Measurements from ENCODE around the gene PDE6A. TPM values are rescaled to one million over a fixed set of nuclear protein-coding genes. Genes with fewer than 3 reads are reported as not detected.
"Not testable (repeated sequence)": the region's sequence is repeated elsewhere in the genome, so short reads cannot be mapped to it uniquely, and the experiment has no call there.

The PDE6A gene
- polyA plus RNA-seq, 4 donors, result 0.09 to 0.13 (median 0.11) TPM

GRCh38 chr5:149898811-149899210 is 45.8 kb downstream of the PDE6A start:
- no peak for DNase-seq (ENCODE audit: low read depth in 4 of 4, low spot score in 3 of 4)

GRCh38 chr5:149895416-149896345 is 48.9 kb downstream of the PDE6A start:
- DNase-seq (ENCODE audit: low read depth in 4 of 4, low spot score in 3 of 4), result no peak

- DNase-seq (ENCODE audit: low read depth in 4 of 4, low spot score in 3 of 4), result no peak
Observed at GRCh38 chr5:149894237-149894636, 50.4 kb downstream of the PDE6A start.

- no peak for DNase-seq (ENCODE audit: low read depth in 4 of 4, low spot score in 3 of 4)
Observed at GRCh38 chr5:149893403-149893931, 51.1 kb downstream of the PDE6A start.

GRCh38 chr5:149892594-149892993 is 52.0 kb downstream of the PDE6A start:
- no peak for DNase-seq (ENCODE audit: low read depth in 4 of 4, low spot score in 3 of 4)

- DNase-seq (ENCODE audit: low read depth in 4 of 4, low spot score in 3 of 4), result no peak
Observed at GRCh38 chr5:149888280-149888679, 56.3 kb downstream of the PDE6A start.

- peak in 3 of 4 donors; percentile 25 to 43 (median 39) for DNase-seq (ENCODE audit: low read depth in 4 of 4, low spot score in 3 of 4)
Observed at GRCh38 chr5:149887622-149888183, 56.9 kb downstream of the PDE6A start.

GRCh38 chr5:149886692-149887470 is 57.7 kb downstream of the PDE6A start:
- no peak for DNase-seq (ENCODE audit: low read depth in 4 of 4, low spot score in 3 of 4)

GRCh38 chr5:149886060-149886459 is 58.5 kb downstream of the PDE6A start:
- no peak for DNase-seq (ENCODE audit: low read depth in 4 of 4, low spot score in 3 of 4)

- no peak for DNase-seq (ENCODE audit: low read depth in 4 of 4, low spot score in 3 of 4)
Observed at GRCh38 chr5:149885513-149885912, 59.1 kb downstream of the PDE6A start.

GRCh38 chr5:149883550-149883949 is 61.0 kb downstream of the PDE6A start:
- no peak for DNase-seq (ENCODE audit: low read depth in 4 of 4, low spot score in 3 of 4)

GRCh38 chr5:149882633-149883032 is 62.0 kb downstream of the PDE6A start:
- not testable (repeated sequence) for DNase-seq (ENCODE audit: low read depth in 4 of 4, low spot score in 3 of 4)

GRCh38 chr5:149881874-149882273 is 62.7 kb downstream of the PDE6A start:
- no peak for DNase-seq (ENCODE audit: low read depth in 4 of 4, low spot score in 3 of 4)

GRCh38 chr5:149881069-149881622 is 63.4 kb downstream of the PDE6A start:
- no peak for DNase-seq (ENCODE audit: low read depth in 4 of 4, low spot score in 3 of 4)

- DNase-seq (ENCODE audit: low read depth in 4 of 4, low spot score in 3 of 4), result not testable (repeated sequence)
Observed at GRCh38 chr5:149879593-149879992, 65.0 kb downstream of the PDE6A start.

- no peak for DNase-seq (ENCODE audit: low read depth in 4 of 4, low spot score in 3 of 4)
Observed at GRCh38 chr5:149878371-149878770, 66.2 kb downstream of the PDE6A start.

- DNase-seq (ENCODE audit: low read depth in 4 of 4, low spot score in 3 of 4), result no peak
Observed at GRCh38 chr5:149873896-149874295, 70.7 kb downstream of the PDE6A start.

GRCh38 chr5:149872351-149873040 is 72.1 kb downstream of the PDE6A start:
- DNase-seq (ENCODE audit: low read depth in 4 of 4, low spot score in 3 of 4), result no peak

GRCh38 chr5:149871471-149871870 is 73.1 kb downstream of the PDE6A start:
- DNase-seq (ENCODE audit: low read depth in 4 of 4, low spot score in 3 of 4), result no peak

- no peak for DNase-seq (ENCODE audit: low read depth in 4 of 4, low spot score in 3 of 4)
Observed at GRCh38 chr5:149870697-149871096, 73.9 kb downstream of the PDE6A start.

Data from right renal pelvis (tissue), 4 donors.